Measurements from ENCODE around the gene ADGRG3. TPM values are rescaled to one million over a fixed set of nuclear protein-coding genes. Genes with fewer than 3 reads are reported as not detected.

ADGRG3 gene
- total and polyA plus RNA-seq, 2 of the 13 experiments (the other 11 are each of a cell fraction or from before 2014, with no cell fraction given), result 2.7 to 11.8 TPM

GRCh38 chr16:57700781-57701551, 32.9 kb downstream of the ADGRG3 start (continued):
- no peak for TF ChIP-seq REST (IDR thresholded peaks at IDR 0.05; ENCODE audit: borderline replicate concordance in 1 of 2, low read depth in 1 of 2, low read length in 2 of 2)
- 0 out of 2 replicates have a peak, but pooled peaks have one; percentile 4 for TF ChIP-seq TBX2 (CRISPR knock-in tag; IDR thresholded peaks at IDR 0.05; ENCODE audit: borderline replicate concordance)
- TF ChIP-seq MEIS2 (CRISPR knock-in tag; IDR thresholded peaks at IDR 0.05), result no peak
- TF ChIP-seq ZFP1 (CRISPR knock-in tag; IDR thresholded peaks at IDR 0.05), result 0 out of 2 replicates have a peak, but pooled peaks have one; percentile 33
- TF ChIP-seq MEIS1 (CRISPR knock-in tag; IDR thresholded peaks at IDR 0.05; ENCODE audit: borderline replicate concordance), result no peak
- 0 out of 2 replicates have a peak, but pooled peaks have one; percentile 60 for TF ChIP-seq ZNF335 (CRISPR knock-in tag; IDR thresholded peaks at IDR 0.05)
- no peak for TF ChIP-seq ZBTB43 (CRISPR knock-in tag; conservative IDR thresholded peaks at IDR 0.05)
- no peak for TF ChIP-seq KLF6 (CRISPR knock-in tag; IDR thresholded peaks at IDR 0.05)
- TF ChIP-seq PHB2 (IDR thresholded peaks at IDR 0.05; ENCODE audit: partially characterized antibody), result no peak
- 0 out of 2 replicates have a peak, but pooled peaks have one; percentile 12 for TF ChIP-seq ZSCAN31 (CRISPR knock-in tag; IDR thresholded peaks at IDR 0.05; ENCODE audit: low read depth)
- TF ChIP-seq ZNF138 (CRISPR knock-in tag; IDR thresholded peaks at IDR 0.05; ENCODE audit: low read depth), result no peak
- no peak for TF ChIP-seq AGO2 (optimal IDR thresholded peaks at IDR 0.05; ENCODE audit: low read depth, low read length)
- no peak for TF ChIP-seq ONECUT2 (CRISPR knock-in tag; IDR thresholded peaks at IDR 0.05)
- no peak for TF ChIP-seq ZBTB38 (CRISPR knock-in tag; IDR thresholded peaks at IDR 0.05)
- no peak for TF ChIP-seq CCAR2 (optimal IDR thresholded peaks at IDR 0.05; ENCODE audit: low read depth, low read length)
- TF ChIP-seq ZNF569 (CRISPR knock-in tag; IDR thresholded peaks at IDR 0.05; ENCODE audit: borderline replicate concordance), result no peak
- no peak for TF ChIP-seq ZNF557 (CRISPR knock-in tag; IDR thresholded peaks at IDR 0.05)
- TF ChIP-seq KLF12 (CRISPR knock-in tag; IDR thresholded peaks at IDR 0.05; ENCODE audit: borderline replicate concordance), result no peak
- TF ChIP-seq THAP11 (CRISPR knock-in tag; IDR thresholded peaks at IDR 0.05), result peak; percentile 35; the same call in 1 of the 2 replicates
- no peak for TF ChIP-seq SRSF1 (optimal IDR thresholded peaks at IDR 0.05; ENCODE audit: low read depth, low read length)
- no peak for TF ChIP-seq ZNF790 (CRISPR knock-in tag; IDR thresholded peaks at IDR 0.05; ENCODE audit: borderline replicate concordance)
- no peak for TF ChIP-seq IKZF1 (IDR thresholded peaks at IDR 0.05)
- no peak for TF ChIP-seq ZGPAT (CRISPR knock-in tag; IDR thresholded peaks at IDR 0.05)
- TF ChIP-seq ZNF224 (CRISPR knock-in tag; IDR thresholded peaks at IDR 0.05), result no peak
- no peak for TF ChIP-seq ZFP62 (CRISPR knock-in tag; IDR thresholded peaks at IDR 0.05)
- 0 out of 2 replicates have a peak, but pooled peaks have one; percentile 3 for TF ChIP-seq RFX5 (IDR thresholded peaks at IDR 0.05; ENCODE audit: low read depth, low read length)

All from HepG2 (cell line).